HG03439 (cell line): ENCODE results near the gene NLN.
"Not testable (repeated sequence)": the region's sequence is repeated elsewhere in the genome, so short reads cannot be mapped to it uniquely, and the experiment has no call there.

Experiments used
- ATAC-seq: cut with Tn5 transposase; IDR thresholded peaks from one replicate; pipeline ENCODE4 v1.9.1; 2021; ENCODE audit warnings: mild to moderate bottlenecking, moderate library complexity; ENCODE audit not compliant: unreplicated experiment

Gene NLN

GRCh38 chr5:65805089-65805488, 83.1 kb downstream of the NLN start:
- no peak for ATAC-seq

DNA sequence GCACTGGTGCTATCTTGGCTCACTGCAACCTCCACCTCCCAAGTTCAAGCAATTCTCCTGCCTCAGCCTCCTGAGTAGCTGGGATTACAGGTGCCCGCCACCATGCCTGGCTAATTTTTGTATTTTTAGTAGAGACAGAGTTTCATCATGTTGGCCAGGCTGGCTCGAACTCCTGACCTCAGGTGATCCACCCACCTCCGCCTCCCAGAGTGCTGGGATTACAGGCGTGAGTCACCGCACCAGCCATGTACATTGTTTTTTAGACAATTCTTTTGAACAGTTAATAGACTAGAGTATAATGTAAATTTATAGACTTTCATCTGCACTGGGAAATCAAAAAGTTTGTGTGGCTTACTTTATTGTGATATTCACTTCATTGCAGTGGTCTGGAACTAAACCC, 85.5 kb downstream of the NLN start:
- ATAC-seq = not testable (repeated sequence)

DNA sequence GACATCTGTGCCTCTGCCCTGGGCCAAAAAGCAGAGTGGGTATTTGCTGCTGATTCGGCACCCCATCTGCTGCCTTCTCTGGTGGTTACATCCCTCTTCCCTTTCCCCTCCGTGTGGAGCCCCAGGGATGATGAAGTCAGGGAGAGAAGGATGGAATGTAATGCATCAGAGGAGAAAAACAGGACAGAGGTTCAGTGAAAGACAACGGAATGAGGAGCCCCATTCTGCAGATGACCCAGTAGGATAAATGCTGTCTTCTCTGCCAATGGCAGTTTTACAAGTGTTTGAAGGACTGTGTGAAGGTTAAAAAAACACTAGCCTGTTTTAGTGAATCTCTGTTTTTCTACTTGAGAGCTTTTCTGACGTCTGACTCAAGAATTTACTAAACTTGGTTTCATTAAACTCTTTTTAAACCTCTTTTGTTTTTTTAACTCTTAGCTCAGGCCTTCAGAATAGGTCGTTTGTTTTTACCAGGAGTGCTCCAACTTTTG, 86.3 kb downstream of the NLN start:
- ATAC-seq = no peak

DNA sequence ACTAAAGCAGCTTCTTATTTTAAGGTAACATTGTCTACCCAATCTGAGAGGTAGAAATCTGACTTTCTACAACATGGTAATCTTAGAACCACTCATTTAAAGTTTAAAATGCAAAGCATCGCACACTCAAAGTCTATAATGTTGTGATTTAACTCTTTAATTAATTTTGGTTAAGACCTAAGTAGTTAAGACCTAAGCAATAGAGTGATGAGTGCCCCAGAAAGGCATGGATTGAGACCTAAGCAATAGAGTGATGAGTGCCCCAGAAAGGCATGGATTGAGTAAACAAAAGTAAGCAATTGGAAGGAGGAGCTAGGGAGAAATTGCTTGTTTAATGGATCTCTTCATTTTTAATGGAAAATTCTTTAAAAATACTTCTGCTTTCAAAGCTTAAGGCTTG, 86.8 kb downstream of the NLN start:
- no peak for ATAC-seq

DNA sequence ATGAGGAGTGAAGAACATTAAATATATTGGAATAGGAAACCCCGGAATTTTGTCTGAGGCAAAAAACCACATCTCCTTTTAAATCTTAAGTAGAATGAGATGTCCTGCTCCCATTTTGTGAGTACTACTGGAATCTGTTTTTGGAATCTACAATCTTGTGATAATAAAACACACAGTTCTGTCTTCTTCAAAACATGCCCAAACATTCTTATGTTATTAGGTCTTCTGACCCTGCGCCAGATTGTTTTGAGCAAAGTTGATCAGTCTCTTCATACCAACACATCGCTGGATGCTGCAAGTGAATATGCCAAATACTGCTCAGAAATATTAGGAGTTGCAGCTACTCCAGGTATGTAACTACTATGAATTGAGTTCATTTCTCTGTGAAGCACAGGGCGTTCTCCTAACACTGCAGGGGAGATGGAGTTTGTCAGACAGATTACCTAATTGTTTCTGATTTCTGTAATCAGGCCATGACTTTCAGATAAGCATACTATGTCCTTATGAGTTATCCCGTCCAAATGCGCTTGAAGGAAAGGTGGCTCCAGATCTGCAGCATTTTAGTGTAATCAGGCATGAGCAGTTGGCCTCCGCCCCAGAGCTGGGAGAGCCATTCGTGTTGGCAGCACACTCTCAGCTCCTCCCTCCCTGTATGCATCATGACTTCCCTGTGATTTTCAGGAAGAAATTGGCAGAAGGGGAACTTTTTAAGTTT, 88.0 kb downstream of the NLN start:
- ATAC-seq = no peak

DNA sequence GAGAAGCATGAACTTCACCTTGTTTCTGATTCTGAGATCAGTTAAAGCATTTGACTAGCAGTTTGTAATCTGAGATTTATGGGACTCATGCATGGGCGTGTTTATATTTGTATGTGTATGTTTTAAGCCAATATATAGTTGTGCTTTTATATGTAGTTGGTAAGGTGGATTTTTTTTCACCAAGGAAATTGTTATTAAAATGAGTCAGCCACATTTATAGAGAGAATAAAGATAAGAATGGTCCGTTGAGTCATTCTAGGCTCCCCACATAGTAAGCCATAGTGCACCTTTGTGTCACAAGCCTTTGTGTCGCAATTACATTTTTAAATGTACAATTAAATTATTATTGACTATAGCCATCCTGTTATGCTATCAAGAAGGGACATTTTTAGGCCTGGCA, 89.0 kb downstream of the NLN start:
- no peak for ATAC-seq

GRCh38 chr5:65811885-65812284, 89.9 kb downstream of the NLN start:
- no peak for ATAC-seq

- no peak for ATAC-seq
These were observed 90.6 kb downstream of the NLN start for GRCh38 chr5:65812648-65813047.

- ATAC-seq = no peak
These were observed 91.2 kb downstream of the NLN start for GRCh38 chr5:65813174-65813573.

DNA sequence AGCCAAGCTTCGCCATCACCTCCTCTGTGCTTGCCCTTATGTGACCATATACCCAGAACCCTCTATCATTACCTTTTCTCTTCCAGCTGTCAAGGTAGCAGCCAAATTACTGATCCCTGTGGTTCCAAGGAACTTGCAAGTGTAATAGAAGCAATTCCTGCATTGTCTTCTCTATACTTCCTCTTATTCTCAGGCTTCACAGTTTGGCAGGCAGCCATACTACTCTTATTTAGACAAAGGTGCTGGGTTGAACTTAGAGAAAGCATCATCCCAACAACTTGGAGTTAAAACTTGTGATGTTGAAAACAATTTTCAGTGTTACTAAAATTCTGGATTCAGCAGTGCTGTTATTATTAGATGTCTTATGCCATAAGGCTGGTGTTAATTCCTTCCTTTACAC, 93.2 kb downstream of the NLN start:
- no peak for ATAC-seq

GRCh38 chr5:65816729-65817128, 94.7 kb downstream of the NLN start:
- ATAC-seq = no peak

- no peak for ATAC-seq
These were observed 95.9 kb downstream of the NLN start for GRCh38 chr5:65817931-65818330.

DNA sequence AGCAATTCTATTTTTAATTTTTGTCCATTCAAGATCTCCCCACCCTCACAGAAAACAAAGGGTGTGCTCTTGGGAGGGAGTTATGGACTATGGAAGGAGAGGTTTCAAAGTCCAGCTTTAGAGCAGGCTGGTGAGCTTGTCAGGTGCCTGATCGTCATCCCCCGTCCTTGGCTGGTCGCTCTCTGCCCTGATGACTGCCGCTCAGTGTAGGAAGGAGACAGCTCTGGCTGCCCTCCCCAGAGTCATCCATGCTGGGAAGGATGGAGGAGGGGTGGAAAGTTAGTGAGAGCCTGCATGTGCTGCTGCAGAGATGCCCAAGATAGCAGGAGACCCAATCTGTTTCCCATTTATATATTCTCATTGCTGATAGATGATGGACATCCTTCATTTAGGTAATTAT, 96.6 kb downstream of the NLN start:
- ATAC-seq = no peak

GRCh38 chr5:65819215-65819904, 97.4 kb downstream of the NLN start:
- no peak for ATAC-seq

DNA sequence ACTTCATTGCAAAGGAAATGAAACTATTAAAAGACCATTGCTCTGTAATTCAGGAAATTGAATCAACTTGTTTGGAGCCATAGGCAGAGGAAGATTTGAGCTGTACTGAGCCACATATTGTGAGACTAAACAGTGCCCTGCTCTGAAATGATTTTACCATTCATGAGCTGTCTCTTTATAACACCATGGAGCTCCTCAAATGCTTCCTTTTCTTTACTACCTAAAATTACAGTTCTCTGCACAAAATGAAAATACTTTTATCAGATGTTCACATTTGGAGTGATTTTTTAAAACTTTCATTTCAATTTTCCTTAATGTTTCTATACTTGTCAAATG, 97.9 kb downstream of the NLN start:
- ATAC-seq = no peak

DNA sequence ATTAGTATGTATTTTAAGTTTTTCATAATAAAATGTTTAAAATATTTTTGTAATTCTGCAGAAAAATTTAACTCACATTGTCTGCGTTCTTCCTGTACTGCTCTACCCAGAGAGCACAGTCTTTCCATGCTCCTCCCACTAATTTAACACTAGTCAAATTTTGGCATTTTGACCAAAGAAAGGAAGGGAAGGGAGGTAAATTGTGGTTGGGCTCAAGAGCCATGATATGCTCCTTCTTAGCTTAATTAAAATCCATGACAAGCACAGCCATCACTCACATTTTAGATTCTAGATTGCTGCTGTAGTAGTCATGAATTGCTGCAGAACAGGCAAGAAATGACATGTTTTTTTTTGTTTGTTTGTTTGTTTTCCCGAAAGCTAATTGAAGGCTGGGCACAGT, 98.4 kb downstream of the NLN start:
- ATAC-seq = no peak

- ATAC-seq = no peak
These were observed 100.0 kb downstream of the NLN start for GRCh38 chr5:65821966-65822365.

DNA sequence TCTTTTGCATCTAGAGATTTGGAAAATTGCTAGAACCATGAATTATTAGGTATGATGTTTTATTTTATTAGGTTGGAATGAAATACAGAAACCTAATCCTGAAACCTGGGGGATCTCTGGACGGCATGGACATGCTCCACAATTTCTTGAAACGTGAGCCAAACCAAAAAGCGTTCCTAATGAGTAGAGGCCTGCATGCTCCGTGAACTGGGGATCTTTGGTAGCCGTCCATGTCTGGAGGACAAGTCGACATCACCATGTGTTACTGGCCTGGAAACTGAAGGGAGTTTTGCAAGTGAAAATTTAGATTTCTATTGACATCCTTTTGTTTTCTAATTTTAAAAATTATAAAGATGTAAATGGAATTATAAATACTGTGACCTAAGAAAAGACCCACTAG, 100.7 kb downstream of the NLN start:
- ATAC-seq = no peak

DNA sequence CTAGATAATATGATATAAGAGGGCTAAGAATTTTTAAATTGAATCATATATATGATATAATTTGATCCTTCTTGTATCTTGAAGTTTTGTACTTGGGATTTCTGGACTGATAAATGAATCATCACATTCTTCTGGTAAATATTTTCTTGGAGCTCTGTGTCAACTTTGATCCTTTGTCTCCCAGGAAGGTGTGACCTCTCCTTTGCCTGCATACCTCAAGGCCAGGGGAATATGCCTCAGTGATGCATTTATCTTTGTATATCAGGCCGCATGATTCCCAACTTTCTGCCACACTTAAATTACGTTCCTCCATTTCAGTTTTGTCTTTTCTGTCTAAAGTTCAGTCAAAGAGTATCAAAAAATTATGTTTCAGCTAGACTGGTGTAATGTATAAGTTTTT, 101.2 kb downstream of the NLN start:
- no peak for ATAC-seq

GRCh38 chr5:65823845-65824445, 101.9 kb downstream of the NLN start:
- no peak for ATAC-seq

DNA sequence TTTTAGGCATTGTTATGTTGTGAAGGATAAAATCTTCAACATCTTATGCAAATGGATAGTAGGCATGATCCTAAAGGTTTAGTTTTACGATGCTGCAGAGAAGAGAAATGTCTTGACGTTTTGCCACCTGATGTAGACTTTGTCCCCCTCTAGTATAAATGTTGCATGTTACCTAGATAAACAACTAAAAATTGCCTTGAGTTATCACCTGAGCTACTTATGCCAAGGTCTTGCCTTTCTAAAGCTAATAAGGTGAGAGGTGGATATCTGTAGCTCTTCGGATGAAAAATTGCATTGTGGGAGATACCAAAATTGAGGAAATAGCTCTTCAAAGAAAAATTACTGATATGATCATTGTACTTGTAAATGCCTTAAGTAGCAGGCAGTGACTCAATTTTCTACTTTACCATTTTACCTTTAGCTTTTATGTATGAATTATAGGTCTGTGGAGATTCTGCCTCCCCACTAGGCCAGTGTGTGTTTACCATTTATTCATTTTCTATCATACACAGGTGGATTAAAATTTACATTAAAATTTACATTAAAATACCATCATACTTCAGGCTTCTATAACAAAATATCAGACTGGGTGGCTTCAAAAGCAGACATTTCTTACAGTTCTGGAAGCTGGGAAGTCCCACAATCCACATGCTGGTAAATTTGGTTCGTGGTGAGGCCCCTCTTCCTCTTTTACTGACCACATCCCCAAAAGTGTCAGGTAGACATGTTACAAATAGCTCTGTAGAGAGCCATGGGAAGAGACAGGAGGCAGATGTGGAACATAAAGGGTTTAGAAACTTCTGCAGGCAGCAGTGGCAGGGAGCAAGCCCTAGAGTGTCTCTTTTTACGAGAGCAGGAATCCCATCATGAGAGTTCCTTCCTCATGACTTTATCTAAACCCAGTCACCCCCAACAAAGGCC, 103.7 kb downstream of the NLN start:
- ATAC-seq = no peak
